Gastrocnemius medialis (tissue), 4 donors: ENCODE data around the gene MAPRE2.

Source experiments
- CTCF ChIP-seq, 5 experiments: fragments of 450-650 bp in 3 of 5; fragments of 200-600 bp in 2 of 5; sonication (generic) in 2 of 5; IDR thresholded peaks in 4 of 5; conservative IDR thresholded peaks in 1 of 5; 1 replicate in 4 of 5; 2 replicates in 1 of 5; pipeline ENCODE4 v1.5.1; 2016 to 2019; ENCODE audit warnings: antibody characterized with exemption in 5 of 5, mild to moderate bottlenecking in 3 of 5, moderate library complexity in 3 of 5
- POLR2A ChIP-seq, 2 donors: fragments of 450-650 bp; IDR thresholded peaks; one replicate each; pipeline ENCODE4 v1.6.1; 2017; ENCODE audit warnings: antibody characterized with exemption in 2 of 2, mild to moderate bottlenecking in 2 of 2, moderate library complexity in 2 of 2

- TF ChIP-seq CTCF (IDR thresholded peaks at IDR 0.05 in 4 of 5, conservative IDR thresholded peaks at IDR 0.05 in 1 of 5) = no peak
- TF ChIP-seq POLR2A (IDR thresholded peaks at IDR 0.05) = no peak
Measured at GRCh38 chr18:35104391-35105051, 63.3 kb downstream of the MAPRE2 start.
